ENCODE data around the gene BCL7A. TPM values are rescaled to one million over a fixed set of nuclear protein-coding genes. Genes with fewer than 3 reads are reported as not detected.

The BCL7A gene
- total and polyA plus RNA-seq, 2 of the 8 experiments (the other 6 are each of a cell fraction or from before 2014, with no cell fraction given) = 11.9 to 12.7 TPM

GRCh38 chr12:122050706-122051105 is 29.0 kb downstream of the BCL7A start (continued):
- TF ChIP-seq ASH2L (IDR thresholded peaks at IDR 0.05; ENCODE audit: low read length) = no peak
- no peak for TF ChIP-seq EP300 (IDR thresholded peaks at IDR 0.05; ENCODE audit: borderline replicate concordance in 1 of 2, low read depth in 2 of 2, low read length in 2 of 2)
- no peak for TF ChIP-seq TAF1 (IDR thresholded peaks at IDR 0.05; ENCODE audit: low read depth, low read length)
